SU-DHL-6 (cell line): Measurements from ENCODE around the gene ATG9B.

Experiments
- H2AFZ ChIP-seq: fragments of 200-600 bp; sonication (generic); 2 replicates; pipeline ENCODE4 v1.6.1; 2014; ENCODE audit warnings: low read depth, mild to moderate bottlenecking, moderate library complexity, mixed read lengths, antibody characterized with exemption, low read length; ENCODE audit not compliant: severe bottlenecking
- H3F3A ChIP-seq: fragments of 200-600 bp; shearing (Covaris generic); 2 replicates; pipeline ENCODE4 v1.6.0; 2016; ENCODE audit warnings: antibody characterized with exemption, mild to moderate bottlenecking; ENCODE audit not compliant: insufficient read depth
- H3K27ac ChIP-seq: fragments of 200-600 bp; sonication (generic); 2 replicates; pipeline ENCODE4 v1.5.1; 2016; ENCODE audit warnings: low read depth, mild to moderate bottlenecking, low read length, moderate library complexity, mixed read lengths
- H3K27me3 ChIP-seq: fragments of 200-600 bp; sonication (generic), shearing (Covaris generic); 2 replicates; pipeline ENCODE4 v1.6.0; 2014; ENCODE audit warnings: mild to moderate bottlenecking, low read length
- H3K36me3 ChIP-seq: fragments of 200-600 bp; sonication (generic); 2 replicates; pipeline ENCODE4 v1.6.1; 2014; ENCODE audit warnings: mild to moderate bottlenecking, low read length, mixed read lengths
- H3K4me2 ChIP-seq: fragments of 300-600, 200-600 bp; shearing (Covaris generic), sonication (generic); 2 replicates; pipeline ENCODE4 v1.6.0; 2014; ENCODE audit warnings: low read length, low read depth, mild to moderate bottlenecking; ENCODE audit not compliant: poor library complexity, severe bottlenecking
- H3K4me3 ChIP-seq: fragments of 200-600 bp; sonication (generic); 2 replicates; pipeline ENCODE4 v1.5.1; 2014; ENCODE audit warnings: antibody characterized with exemption, low read length, mild to moderate bottlenecking, mixed read lengths; ENCODE audit not compliant: insufficient read depth, poor library complexity, severe bottlenecking
- H3K79me2 ChIP-seq: fragments of 200-600 bp; sonication (generic); 2 replicates; pipeline ENCODE4 v1.6.1; 2014; ENCODE audit warnings: mild to moderate bottlenecking, low read length, moderate library complexity; ENCODE audit not compliant: insufficient read depth
- H3K9ac ChIP-seq: fragments of 200-600 bp; sonication (generic); 2 replicates; pipeline ENCODE4 v1.7.0; 2014; ENCODE audit warnings: mild to moderate bottlenecking, low read length
- H3K9me2 ChIP-seq: fragments of 200-600 bp; sonication (generic); replicated peaks from 2 replicates; pipeline ENCODE4 v1.6.1; 2014; ENCODE audit warnings: low read length; ENCODE audit not compliant: insufficient read depth
- H3K9me3 ChIP-seq: fragments of 200-600 bp; sonication (generic); 2 replicates; pipeline ENCODE4 v1.6.1; 2014; ENCODE audit warnings: low read length, mixed read lengths; ENCODE audit not compliant: insufficient read depth
- H4K20me1 ChIP-seq: fragments of 200-600 bp; sonication (generic); 2 replicates; pipeline ENCODE4 v1.6.1; 2014; ENCODE audit warnings: low read depth, mild to moderate bottlenecking, antibody characterized with exemption, low read length, moderate library complexity, mixed read lengths
- EZH2phosphoT487 ChIP-seq: fragments of 200-600 bp; sonication (generic), shearing (Covaris generic); conservative IDR thresholded peaks from 2 replicates; pipeline ENCODE4 v1.6.1; 2018; ENCODE audit warnings: mild to moderate bottlenecking, antibody characterized with exemption, low read length, moderate library complexity, mixed read lengths
- TF ChIP-seq, protein P1 (sequence below): fragments of 200-600 bp; sonication (generic); IDR thresholded peaks from one replicate; pipeline ENCODE4 v1.5.1; 2017; ENCODE audit warnings: antibody characterized with exemption, mild to moderate bottlenecking, low read length, moderate library complexity; ENCODE audit not compliant: insufficient read depth, poor library complexity, severe bottlenecking

The ATG9B gene

DNA sequence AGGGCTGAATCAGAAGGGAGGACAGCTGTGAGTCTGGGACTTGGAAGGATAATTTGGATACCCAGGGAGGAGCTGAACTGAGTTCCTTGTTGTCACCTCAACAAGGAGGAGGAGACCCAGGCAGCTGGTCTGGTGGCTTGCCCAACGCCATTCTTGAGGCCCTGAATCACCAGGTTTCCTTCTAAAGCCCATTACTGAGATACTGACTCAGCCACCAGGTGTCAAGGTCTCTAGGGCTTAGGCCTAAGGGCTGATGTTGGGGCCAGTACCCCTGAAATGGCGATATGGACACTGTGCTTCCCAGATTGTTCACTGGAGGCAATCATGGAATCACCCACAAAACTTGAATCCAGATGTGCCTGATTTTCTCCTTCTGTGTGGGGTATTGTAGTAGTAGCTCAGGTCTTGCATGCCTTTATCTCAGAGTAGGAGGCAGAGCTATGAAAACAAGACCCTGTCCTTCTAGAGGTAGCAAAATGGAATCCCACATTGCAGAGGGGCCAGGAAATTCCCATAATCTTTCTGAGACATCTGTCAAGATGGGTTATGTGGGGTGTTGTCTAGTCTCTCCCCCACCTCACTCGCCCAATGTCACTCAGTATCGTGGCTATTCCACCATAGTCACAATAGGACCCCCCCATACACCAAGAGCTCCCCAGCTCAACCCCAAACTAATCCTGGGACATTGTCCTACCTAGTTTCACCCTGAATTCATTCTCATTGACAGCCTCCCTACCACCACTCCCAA lies 1.8 kb upstream of the ATG9B start:
- Histone ChIP-seq H3K9me3 (no peaks in the 10 kb centered on the region), H3K79me2 (peaks cover 12% of the 10 kb centered on the region; the same call in 1 of the 2 replicates), H3K9me2 (no peaks in the 10 kb centered on the region), H3K27me3 (no peaks in the 10 kb centered on the region), H2AFZ (no peak overlapping the region), H3K4me3 (no peak overlapping the region), H3F3A (no peaks in the 10 kb centered on the region), H3K36me3 (no peaks in the 10 kb centered on the region), H3K27ac (no peak overlapping the region), H3K4me2 (no peak overlapping the region), H3K9ac (no peak overlapping the region), H4K20me1 (no peaks in the 10 kb centered on the region)
- TF ChIP-seq, protein P1, sequence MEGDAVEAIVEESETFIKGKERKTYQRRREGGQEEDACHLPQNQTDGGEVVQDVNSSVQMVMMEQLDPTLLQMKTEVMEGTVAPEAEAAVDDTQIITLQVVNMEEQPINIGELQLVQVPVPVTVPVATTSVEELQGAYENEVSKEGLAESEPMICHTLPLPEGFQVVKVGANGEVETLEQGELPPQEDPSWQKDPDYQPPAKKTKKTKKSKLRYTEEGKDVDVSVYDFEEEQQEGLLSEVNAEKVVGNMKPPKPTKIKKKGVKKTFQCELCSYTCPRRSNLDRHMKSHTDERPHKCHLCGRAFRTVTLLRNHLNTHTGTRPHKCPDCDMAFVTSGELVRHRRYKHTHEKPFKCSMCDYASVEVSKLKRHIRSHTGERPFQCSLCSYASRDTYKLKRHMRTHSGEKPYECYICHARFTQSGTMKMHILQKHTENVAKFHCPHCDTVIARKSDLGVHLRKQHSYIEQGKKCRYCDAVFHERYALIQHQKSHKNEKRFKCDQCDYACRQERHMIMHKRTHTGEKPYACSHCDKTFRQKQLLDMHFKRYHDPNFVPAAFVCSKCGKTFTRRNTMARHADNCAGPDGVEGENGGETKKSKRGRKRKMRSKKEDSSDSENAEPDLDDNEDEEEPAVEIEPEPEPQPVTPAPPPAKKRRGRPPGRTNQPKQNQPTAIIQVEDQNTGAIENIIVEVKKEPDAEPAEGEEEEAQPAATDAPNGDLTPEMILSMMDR = no peak
- TF ChIP-seq EZH2phosphoT487 = no peak

DNA sequence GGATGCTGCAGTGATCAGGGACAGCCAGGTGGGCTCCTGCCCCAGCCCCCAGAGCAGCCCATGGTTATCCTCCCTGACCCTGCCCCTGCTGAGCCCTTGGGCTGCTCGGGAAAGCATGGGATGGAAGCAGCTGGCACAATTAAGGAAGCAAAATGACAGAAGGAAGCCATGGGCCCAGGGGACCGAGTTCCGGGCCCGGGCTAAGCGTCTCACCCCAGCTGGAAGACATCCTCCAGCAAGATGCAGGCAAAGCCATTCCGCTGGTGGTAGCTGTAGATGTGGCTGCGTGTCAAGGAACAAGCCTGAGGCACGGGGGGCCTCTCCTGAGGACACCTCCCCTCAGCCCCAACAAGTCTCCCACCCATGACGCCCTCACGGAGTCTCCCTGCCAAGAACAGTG lies 1.1 kb downstream of the ATG9B start:
- Histone ChIP-seq H3K4me3 (no peak overlapping the region), H3F3A (no peaks in the 10 kb centered on the region), H2AFZ (no peak overlapping the region), H3K9me3 (no peaks in the 10 kb centered on the region), H3K9me2 (no peaks in the 10 kb centered on the region), H3K79me2 (no peaks in the 10 kb centered on the region), H3K4me2 (no peak overlapping the region), H3K27ac (no peak overlapping the region), H3K9ac (no peak overlapping the region), H3K36me3 (no peaks in the 10 kb centered on the region), H3K27me3 (no peaks in the 10 kb centered on the region), H4K20me1 (no peaks in the 10 kb centered on the region)
- TF ChIP-seq EZH2phosphoT487 = no peak
- TF ChIP-seq, protein P1 = no peak

DNA sequence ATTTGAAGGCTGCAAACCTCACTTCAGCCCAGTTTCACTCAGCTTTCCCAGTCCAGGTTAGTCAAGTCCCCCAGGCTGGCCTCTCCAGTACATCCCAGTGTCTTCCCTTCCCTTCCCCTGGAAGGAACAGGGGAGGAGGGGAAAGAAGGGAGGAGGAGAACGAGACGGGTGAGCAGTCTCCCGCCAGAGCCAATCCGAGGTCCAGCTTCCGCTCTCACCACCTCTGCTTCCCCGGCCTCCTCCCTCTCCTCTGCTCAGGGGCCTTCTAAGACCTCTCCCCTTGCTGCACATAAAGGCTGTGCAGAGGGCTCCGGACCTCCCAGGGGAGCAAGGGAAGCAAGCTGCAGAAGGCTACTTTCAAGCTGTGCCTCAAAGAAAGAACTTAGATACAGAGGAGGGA lies 4.1 kb downstream of the ATG9B start:
- H3K27me3 ChIP-seq = no peaks in the 10 kb centered on the region
- no peak overlapping the region for H3K4me2 ChIP-seq
- TF ChIP-seq, protein P1 = no peak
- TF ChIP-seq EZH2phosphoT487 = no peak
- H3K9ac ChIP-seq = no peak overlapping the region
- H3K4me3 ChIP-seq = no peak overlapping the region
- no peak overlapping the region for H3K27ac ChIP-seq
- no peaks in the 10 kb centered on the region for H3K79me2 ChIP-seq
- no peaks in the 10 kb centered on the region for H3K9me3 ChIP-seq
- H3K9me2 ChIP-seq = no peaks in the 10 kb centered on the region
- H4K20me1 ChIP-seq = no peaks in the 10 kb centered on the region
- H3K36me3 ChIP-seq = no peaks in the 10 kb centered on the region
- no peak overlapping the region for H2AFZ ChIP-seq
- no peaks in the 10 kb centered on the region for H3F3A ChIP-seq
